Measurements from ENCODE around the gene RTN1.

- TF ChIP-seq, protein P1, sequence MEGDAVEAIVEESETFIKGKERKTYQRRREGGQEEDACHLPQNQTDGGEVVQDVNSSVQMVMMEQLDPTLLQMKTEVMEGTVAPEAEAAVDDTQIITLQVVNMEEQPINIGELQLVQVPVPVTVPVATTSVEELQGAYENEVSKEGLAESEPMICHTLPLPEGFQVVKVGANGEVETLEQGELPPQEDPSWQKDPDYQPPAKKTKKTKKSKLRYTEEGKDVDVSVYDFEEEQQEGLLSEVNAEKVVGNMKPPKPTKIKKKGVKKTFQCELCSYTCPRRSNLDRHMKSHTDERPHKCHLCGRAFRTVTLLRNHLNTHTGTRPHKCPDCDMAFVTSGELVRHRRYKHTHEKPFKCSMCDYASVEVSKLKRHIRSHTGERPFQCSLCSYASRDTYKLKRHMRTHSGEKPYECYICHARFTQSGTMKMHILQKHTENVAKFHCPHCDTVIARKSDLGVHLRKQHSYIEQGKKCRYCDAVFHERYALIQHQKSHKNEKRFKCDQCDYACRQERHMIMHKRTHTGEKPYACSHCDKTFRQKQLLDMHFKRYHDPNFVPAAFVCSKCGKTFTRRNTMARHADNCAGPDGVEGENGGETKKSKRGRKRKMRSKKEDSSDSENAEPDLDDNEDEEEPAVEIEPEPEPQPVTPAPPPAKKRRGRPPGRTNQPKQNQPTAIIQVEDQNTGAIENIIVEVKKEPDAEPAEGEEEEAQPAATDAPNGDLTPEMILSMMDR (IDR thresholded peaks at IDR 0.05; ENCODE audit: insufficient read depth, low read length, poor library complexity, severe bottlenecking), result no peak
- no peak for TF ChIP-seq EZH2phosphoT487 (conservative IDR thresholded peaks at IDR 0.05; ENCODE audit: low read length)
Measured at GRCh38 chr14:59844186-59844812, 26.3 kb downstream of the RTN1 start.
